ENCODE results near the gene COX7C.
"Not testable (repeated sequence)": the region's sequence is repeated elsewhere in the genome, so short reads cannot be mapped to it uniquely, and the experiment has no call there.

COX7C gene, protein sequence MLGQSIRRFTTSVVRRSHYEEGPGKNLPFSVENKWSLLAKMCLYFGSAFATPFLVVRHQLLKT

GRCh38 chr5:86617756-86618576, at the start of gene COX7C:
Gene COX7C (plus strand): TSS chr5:86617941. CDS start chr5:86618056, 115 bp downstream.
- peak; percentile 97 for DNase-seq (ENCODE audit: low spot score)

DNA sequence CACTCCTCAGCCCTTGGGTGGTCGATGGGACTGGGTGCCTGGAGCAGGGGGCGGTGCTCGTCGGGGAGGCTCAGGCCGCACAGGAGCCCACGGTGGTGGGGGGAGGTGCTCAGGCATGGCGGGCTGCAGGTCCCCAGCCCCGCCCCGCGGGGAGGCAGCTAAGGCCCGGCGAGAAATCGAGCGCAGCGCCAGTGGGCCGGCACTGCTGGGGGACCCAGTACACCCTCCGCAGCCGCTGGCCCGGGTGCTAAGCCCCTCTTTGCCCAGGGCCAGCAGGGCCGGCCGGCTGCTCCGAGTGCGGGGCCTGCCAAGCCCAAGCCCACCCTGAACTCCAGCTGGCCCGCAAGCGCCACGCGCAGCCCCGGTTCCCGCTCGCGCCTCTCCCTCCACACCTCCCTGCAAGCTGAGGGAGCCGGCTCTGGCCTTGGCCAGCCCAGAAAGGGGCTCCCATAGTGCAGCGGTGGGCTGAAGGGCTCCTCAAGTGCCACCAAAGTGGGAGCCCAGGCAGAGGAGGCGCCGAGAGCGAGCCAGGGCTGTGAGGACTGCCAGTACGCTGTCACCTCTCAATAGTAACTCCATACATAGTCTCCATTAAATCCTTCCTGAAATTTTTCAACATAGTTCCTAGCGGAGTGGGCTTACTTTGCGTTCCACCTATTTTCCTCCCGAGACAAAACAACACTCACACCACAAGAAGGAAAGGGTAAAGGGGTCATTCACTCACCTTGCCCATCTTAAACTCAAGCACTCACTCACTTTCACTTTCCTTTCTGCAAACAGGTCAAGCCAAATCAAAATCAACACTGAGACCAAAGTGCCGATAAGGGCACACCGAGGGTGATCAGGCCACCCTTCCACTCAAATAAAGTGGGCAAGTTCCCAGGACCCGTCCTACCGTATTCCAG, 48.0 kb upstream of the COX7C start:
- not testable (repeated sequence) for DNase-seq (ENCODE audit: low spot score)

GRCh38 chr5:86570427-86571083, 47.2 kb upstream of the COX7C start:
- DNase-seq (ENCODE audit: low spot score), result no peak

- not testable (repeated sequence) for DNase-seq (ENCODE audit: low spot score)
Observed at GRCh38 chr5:86571109-86571508, 46.6 kb upstream of the COX7C start.

DNA sequence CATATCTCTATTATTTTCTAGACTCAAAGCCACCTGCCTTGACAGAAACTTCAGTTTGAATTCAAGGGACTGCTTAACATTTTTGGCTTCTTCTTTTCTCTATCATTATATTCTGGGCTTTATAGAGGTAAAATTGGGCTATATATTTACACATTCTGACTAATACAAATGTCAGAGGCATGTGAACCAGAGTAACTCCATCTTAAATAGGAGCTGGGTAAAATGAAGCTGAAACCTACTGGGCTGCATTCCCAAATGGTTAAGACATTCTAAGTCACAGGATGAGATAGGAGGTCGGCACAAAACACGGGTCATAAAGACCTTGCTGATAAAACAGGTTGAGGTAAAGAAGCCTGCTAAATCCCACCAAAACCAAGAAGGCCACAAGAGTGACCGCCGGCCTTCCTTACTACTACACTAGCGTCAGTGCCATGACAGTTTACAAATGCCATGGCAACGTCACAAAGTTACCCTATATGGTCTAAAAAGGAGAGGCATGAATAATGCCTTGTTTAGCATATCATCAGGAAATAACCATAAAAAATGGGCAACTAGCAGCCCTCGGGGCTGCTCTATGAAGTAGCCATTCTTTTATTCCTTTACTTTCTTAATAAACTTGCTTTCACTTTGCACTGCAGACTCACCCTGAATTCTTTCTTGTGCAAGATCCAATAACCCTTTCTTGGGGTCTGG, 44.8 kb upstream of the COX7C start:
- DNase-seq (ENCODE audit: low spot score), result no peak

GRCh38 chr5:86579502-86579901, 38.2 kb upstream of the COX7C start:
- DNase-seq (ENCODE audit: low spot score), result no peak

- no peak for DNase-seq (ENCODE audit: low spot score)
Observed at GRCh38 chr5:86596476-86596875, 21.3 kb upstream of the COX7C start.

- no peak for DNase-seq (ENCODE audit: low spot score)
Observed at GRCh38 chr5:86605881-86606280, 11.9 kb upstream of the COX7C start.

- DNase-seq (ENCODE audit: low spot score), result no peak
Observed at GRCh38 chr5:86613455-86613854, 4.3 kb upstream of the COX7C start.

DNA sequence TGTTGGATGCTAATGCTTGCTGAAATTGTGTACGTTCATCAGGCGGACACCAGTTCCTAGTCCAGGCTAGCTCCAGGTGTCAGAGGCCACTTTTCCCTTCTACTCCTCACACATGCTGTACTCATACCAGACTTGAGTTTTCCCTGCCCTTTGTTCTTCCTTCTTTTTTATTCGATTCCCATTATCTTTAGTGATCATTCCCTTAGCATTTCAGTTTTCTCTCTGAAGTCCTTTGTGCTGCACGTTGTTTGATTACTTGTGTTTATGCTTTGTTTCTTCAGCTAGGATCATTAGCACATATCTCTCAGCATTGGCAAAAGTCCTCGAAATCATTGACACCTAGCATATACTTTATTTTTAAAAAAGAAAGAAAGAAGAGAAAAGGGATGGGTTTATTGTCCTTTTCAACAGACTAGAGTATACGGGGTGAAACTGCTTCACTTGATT, 409 bp upstream of the COX7C start:
- DNase-seq (ENCODE audit: low spot score), result no peak

GRCh38 chr5:86623785-86624483, 6.2 kb downstream of the COX7C start:
- no peak for DNase-seq (ENCODE audit: low spot score)

DNA sequence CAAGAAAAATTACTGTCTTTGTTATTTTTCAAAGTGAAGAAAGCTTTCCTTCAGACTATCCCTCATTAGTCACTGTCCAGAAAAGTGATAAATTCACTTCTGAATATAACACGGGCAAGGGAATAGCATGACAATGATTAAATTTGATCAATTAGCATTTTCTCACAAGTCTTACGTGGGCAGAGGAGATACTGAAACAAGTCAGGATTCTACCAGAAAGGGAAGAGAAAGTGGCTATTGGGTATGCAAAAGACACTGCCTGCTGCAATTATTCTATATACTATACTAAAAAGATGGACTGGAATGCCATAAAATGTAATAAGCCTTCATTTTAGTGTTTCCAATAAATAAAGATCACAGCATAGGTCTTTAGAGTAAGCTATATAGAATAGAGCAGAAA, 7.4 kb downstream of the COX7C start:
- DNase-seq (ENCODE audit: low spot score), result no peak

DNA sequence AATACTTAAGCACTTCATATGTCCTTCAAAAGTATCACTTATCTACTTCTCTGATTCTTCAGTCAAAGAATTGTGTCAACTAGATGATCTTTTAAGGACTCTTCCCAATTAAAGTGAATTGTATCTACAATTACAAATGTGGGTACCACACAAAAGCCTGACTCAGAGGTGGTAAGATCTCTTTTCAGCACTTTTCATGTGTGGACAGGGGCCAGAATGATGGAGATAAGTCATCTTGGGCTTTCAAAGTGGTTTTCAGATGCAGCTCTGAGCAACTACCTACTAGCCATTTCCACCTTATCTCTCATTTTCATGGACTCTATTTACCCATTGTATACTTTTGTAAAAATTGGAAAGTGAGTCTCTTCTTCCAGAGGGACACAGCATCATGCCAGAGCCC, 8.4 kb downstream of the COX7C start:
- no peak for DNase-seq (ENCODE audit: low spot score)

DNA sequence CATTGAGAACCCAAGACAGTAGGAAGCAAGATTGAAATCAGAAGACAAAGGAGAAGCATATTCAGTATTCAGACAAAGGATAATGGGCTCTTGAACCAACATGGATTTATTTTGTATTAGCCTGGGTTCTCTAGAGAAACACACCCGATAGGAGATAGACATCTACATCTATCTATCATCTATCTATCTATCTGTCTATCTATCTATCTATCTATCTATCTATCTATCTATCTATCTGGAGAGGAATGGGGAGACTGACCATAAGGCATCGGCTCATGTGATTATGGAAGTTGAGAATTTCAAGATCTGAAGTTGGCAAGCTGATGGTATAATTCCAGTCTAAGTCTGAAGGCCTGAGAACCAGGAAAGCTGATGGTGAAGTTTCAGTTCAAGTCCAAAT, 13.4 kb downstream of the COX7C start:
- DNase-seq (ENCODE audit: low spot score), result no peak

GRCh38 chr5:86640998-86641397, 23.3 kb downstream of the COX7C start:
- no peak for DNase-seq (ENCODE audit: low spot score)

DNA sequence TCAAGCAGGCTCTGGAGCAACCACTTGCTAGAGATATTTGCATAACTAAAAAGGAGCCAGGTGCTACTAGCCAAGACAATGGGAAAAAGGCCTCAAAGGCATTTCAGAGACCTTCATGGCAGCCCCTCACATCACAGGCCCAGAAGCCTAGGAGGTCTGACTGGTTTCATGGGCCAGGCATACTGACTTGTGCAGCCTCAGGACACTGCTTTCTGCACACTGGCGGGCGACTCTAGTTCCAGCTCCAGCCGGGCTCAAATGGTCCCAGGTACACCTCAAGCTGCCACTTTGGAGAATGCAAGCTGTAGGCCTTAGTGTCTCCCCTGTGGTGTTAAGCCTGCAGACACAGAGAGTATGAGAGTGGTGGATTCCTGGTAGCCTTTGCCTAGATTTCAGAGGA, 27.1 kb downstream of the COX7C start:
- no peak for DNase-seq (ENCODE audit: low spot score)

DNA sequence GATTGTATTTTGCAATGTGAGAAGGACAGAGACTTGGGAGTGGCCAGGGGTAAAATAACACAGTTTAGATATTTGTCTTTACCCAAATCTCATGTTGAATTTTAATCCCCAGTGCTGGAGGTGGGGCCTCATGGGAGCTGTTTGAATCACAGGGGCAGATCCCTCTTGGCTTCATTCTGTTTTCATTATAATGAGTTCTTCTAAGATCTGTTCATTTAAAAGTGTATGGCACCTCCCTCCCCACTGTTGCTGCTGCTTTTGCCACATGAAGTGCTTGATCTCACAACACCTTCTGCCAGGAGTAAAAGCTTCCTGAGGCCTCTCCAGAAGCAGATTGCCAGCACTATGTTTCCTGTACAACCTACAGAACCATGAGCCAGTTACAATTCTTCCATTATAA, 28.1 kb downstream of the COX7C start:
- DNase-seq (ENCODE audit: low spot score), result no peak

GRCh38 chr5:86646671-86647070, 28.9 kb downstream of the COX7C start:
- DNase-seq (ENCODE audit: low spot score), result no peak

- DNase-seq (ENCODE audit: low spot score), result no peak
Observed at GRCh38 chr5:86649832-86650505, 32.2 kb downstream of the COX7C start.

DNA sequence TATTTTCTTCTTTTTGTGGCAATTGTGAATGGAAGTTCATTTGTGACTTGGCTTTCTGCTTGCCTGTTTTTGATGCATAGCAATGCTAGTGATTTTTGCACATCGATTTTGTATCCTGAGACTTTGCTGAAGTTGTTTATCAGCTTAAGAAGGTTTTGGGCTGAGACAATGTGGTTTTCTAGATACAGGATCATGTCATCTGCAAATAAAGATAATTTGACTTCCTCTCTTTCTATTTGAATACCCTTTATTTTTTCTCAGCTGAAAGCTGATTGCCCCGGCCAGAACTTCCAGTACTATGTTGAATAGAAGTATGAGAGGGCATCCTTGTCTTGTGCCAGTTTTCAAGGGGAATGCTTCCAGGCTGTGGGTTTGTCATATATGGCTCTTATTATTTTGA, 43.0 kb downstream of the COX7C start:
- DNase-seq (ENCODE audit: low spot score), result not testable (repeated sequence)

Data from LoVo (cell line).